HAP-1 (cell line): ENCODE results near the gene PAAF1.

Source experiments
- DNase-seq, 2 experiments: peaks; one replicate each; pipeline ENCODE4 v3.0.0-alpha.2; 2016 to 2020; ENCODE audit warnings: low spot score in 2 of 2
- H3K27me3 ChIP-seq: fragments of 250-450 bp; sonication (Bioruptor Pico); 2 replicates; pipeline ENCODE4 v1.5.1; 2020; ENCODE audit warnings: low read depth, mild to moderate bottlenecking, moderate library complexity
- H3K36me3 ChIP-seq: fragments of 250-450 bp; sonication (Bioruptor Pico); replicated peaks from 2 replicates; pipeline ENCODE4 v1.5.1; 2020; ENCODE audit warnings: mild to moderate bottlenecking
- H3K4me1 ChIP-seq: fragments of 250-450 bp; sonication (Bioruptor Pico); 2 replicates; pipeline ENCODE4 v1.5.1; 2020; ENCODE audit warnings: mild to moderate bottlenecking
- H3K4me3 ChIP-seq: fragments of 250-450 bp; sonication (Bioruptor Pico); 2 replicates; pipeline ENCODE4 v1.5.1; 2020; ENCODE audit warnings: mild to moderate bottlenecking, moderate library complexity
- H3K9me3 ChIP-seq: fragments of 250-450 bp; sonication (Bioruptor Pico); 2 replicates; pipeline ENCODE4 v1.5.1; 2020; ENCODE audit warnings: mild to moderate bottlenecking, moderate library complexity
- in situ Hi-C: fragments of 300-500 bp; cut with MboI; formaldehyde crosslinking; loops from 3 replicates; pipeline ENCODE4 v1.14.3; 2020; ENCODE audit warnings: low sequenced_read_pairs, inconsistent platforms, mixed read lengths

PAAF1 gene

GRCh38 chr11:73876424-73877310, at the start of gene PAAF1, which contains the start of gene COA4:
PAAF1 (plus strand) TSS chr11:73876999; CDS start chr11:73877022, 23 bp downstream.
COA4 (minus strand) TSS chr11:73876846; CDS start chr11:73873378, 3,468 bp downstream.
- H3K4me1 ChIP-seq: peaks cover 19% of the 10 kb centered on the region
- H3K4me3 ChIP-seq: peak within 1 kb of the TSS; percentile 74
- peak; percentile 97 for DNase-seq
- no peaks in the 10 kb centered on the region for H3K9me3 ChIP-seq
- H3K27me3 ChIP-seq: no peaks in the 10 kb centered on the region
- peaks cover 40% of the 10 kb centered on the region for H3K36me3 ChIP-seq
- in situ Hi-C loops: no loop called here

- in situ Hi-C loops: no loop called here
- Histone ChIP-seq H3K9me3 (no peaks in the 10 kb centered on the region), H3K4me1 (no peaks in the 10 kb centered on the region; the same call in 1 of the 2 replicates), H3K4me3 (no peak overlapping the region), H3K27me3 (no peaks in the 10 kb centered on the region), H3K36me3 (peaks cover 6% of the 10 kb centered on the region; the same call in 1 of the 2 replicates)
- DNase-seq: no peak
Observed at GRCh38 chr11:73830261-73830660, 46.5 kb upstream of the PAAF1 start.

GRCh38 chr11:73833067-73833466, 43.7 kb upstream of the PAAF1 start:
- no peak overlapping the region for H3K4me3 ChIP-seq
- in situ Hi-C loops: no loop called here
- H3K27me3 ChIP-seq: no peaks in the 10 kb centered on the region
- H3K36me3 ChIP-seq: no peaks in the 10 kb centered on the region; the same call in none of the 2 replicates
- H3K9me3 ChIP-seq: no peaks in the 10 kb centered on the region
- no peak for DNase-seq
- no peaks in the 10 kb centered on the region; the same call in 1 of the 2 replicates for H3K4me1 ChIP-seq

- Histone ChIP-seq H3K36me3 (peaks cover 3% of the 10 kb centered on the region; the same call in 1 of the 2 replicates), H3K4me3 (no peak overlapping the region), H3K9me3 (no peaks in the 10 kb centered on the region), H3K27me3 (no peaks in the 10 kb centered on the region), H3K4me1 (no peaks in the 10 kb centered on the region)
- in situ Hi-C loops: no loop called here
- DNase-seq: no peak
Observed at GRCh38 chr11:73838443-73839122, 38.2 kb upstream of the PAAF1 start.

- DNase-seq: no peak
- H3K27me3 ChIP-seq: no peaks in the 10 kb centered on the region
- in situ Hi-C loops: no loop called here
- no peaks in the 10 kb centered on the region for H3K4me1 ChIP-seq
- H3K36me3 ChIP-seq: peaks cover 3% of the 10 kb centered on the region; the same call in 1 of the 2 replicates
- H3K9me3 ChIP-seq: no peaks in the 10 kb centered on the region
- no peak overlapping the region for H3K4me3 ChIP-seq
Observed at GRCh38 chr11:73839123-73839457, 37.7 kb upstream of the PAAF1 start.

GRCh38 chr11:73851046-73851764, 25.6 kb upstream of the PAAF1 start:
- H3K27me3 ChIP-seq: no peaks in the 10 kb centered on the region
- DNase-seq: no peak
- H3K4me3 ChIP-seq: no peak overlapping the region
- no peaks in the 10 kb centered on the region; the same call in 1 of the 2 replicates for H3K36me3 ChIP-seq
- no peaks in the 10 kb centered on the region for H3K4me1 ChIP-seq
- in situ Hi-C loops: no loop called here
- no peaks in the 10 kb centered on the region for H3K9me3 ChIP-seq

GRCh38 chr11:73852049-73852448, 24.8 kb upstream of the PAAF1 start:
- no peaks in the 10 kb centered on the region for H3K4me1 ChIP-seq
- H3K9me3 ChIP-seq: no peaks in the 10 kb centered on the region
- H3K27me3 ChIP-seq: no peaks in the 10 kb centered on the region
- H3K36me3 ChIP-seq: no peaks in the 10 kb centered on the region; the same call in 1 of the 2 replicates
- H3K4me3 ChIP-seq: no peak overlapping the region
- DNase-seq: no peak
- in situ Hi-C loops: no loop called here

GRCh38 chr11:73854680-73855079, 22.1 kb upstream of the PAAF1 start:
- DNase-seq: no peak
- H3K36me3 ChIP-seq: no peaks in the 10 kb centered on the region; the same call in 1 of the 2 replicates
- no peaks in the 10 kb centered on the region for H3K27me3 ChIP-seq
- in situ Hi-C loops: no loop called here
- no peaks in the 10 kb centered on the region for H3K4me1 ChIP-seq
- no peak overlapping the region for H3K4me3 ChIP-seq
- no peaks in the 10 kb centered on the region for H3K9me3 ChIP-seq

- H3K36me3 ChIP-seq: peaks cover 5% of the 10 kb centered on the region
- no peak overlapping the region for H3K4me3 ChIP-seq
- in situ Hi-C loops: no loop called here
- H3K4me1 ChIP-seq: no peaks in the 10 kb centered on the region
- DNase-seq: no peak
- H3K27me3 ChIP-seq: no peaks in the 10 kb centered on the region
- H3K9me3 ChIP-seq: no peaks in the 10 kb centered on the region
Observed at GRCh38 chr11:73856031-73856567, 20.7 kb upstream of the PAAF1 start.

- in situ Hi-C loops: no loop called here
- Histone ChIP-seq H3K4me3 (no peak overlapping the region), H3K9me3 (no peaks in the 10 kb centered on the region), H3K36me3 (peaks cover 8% of the 10 kb centered on the region), H3K4me1 (no peaks in the 10 kb centered on the region), H3K27me3 (no peaks in the 10 kb centered on the region)
- DNase-seq: no peak
Observed at GRCh38 chr11:73859671-73860070, 17.1 kb upstream of the PAAF1 start.

- in situ Hi-C loops: no loop called here
- Histone ChIP-seq H3K36me3 (peaks cover 8% of the 10 kb centered on the region), H3K4me3 (no peak overlapping the region), H3K9me3 (no peaks in the 10 kb centered on the region), H3K27me3 (no peaks in the 10 kb centered on the region), H3K4me1 (no peaks in the 10 kb centered on the region)
- DNase-seq: no peak
Observed at GRCh38 chr11:73860202-73860601, 16.6 kb upstream of the PAAF1 start.

- no peaks in the 10 kb centered on the region for H3K27me3 ChIP-seq
- no peak overlapping the region for H3K4me3 ChIP-seq
- no peaks in the 10 kb centered on the region for H3K9me3 ChIP-seq
- in situ Hi-C loops: no loop called here
- peaks cover 10% of the 10 kb centered on the region for H3K36me3 ChIP-seq
- DNase-seq: no peak
- H3K4me1 ChIP-seq: no peaks in the 10 kb centered on the region
Observed at GRCh38 chr11:73862986-73863385, 13.8 kb upstream of the PAAF1 start.

- Histone ChIP-seq H3K9me3 (no peaks in the 10 kb centered on the region), H3K36me3 (peaks cover 14% of the 10 kb centered on the region), H3K4me3 (no peak overlapping the region), H3K4me1 (peaks cover 8% of the 10 kb centered on the region), H3K27me3 (no peaks in the 10 kb centered on the region)
- no peak for DNase-seq
- in situ Hi-C loops: no loop called here
Observed at GRCh38 chr11:73866095-73866579, 10.7 kb upstream of the PAAF1 start.
